IPS-20b (cell line): ENCODE results near the gene OXSR1.

Experiments
- H3K27ac ChIP-seq: one replicate; pipeline ENCODE4 v1.5.1; 2013; ENCODE audit warnings: low read length
- H3K27me3 ChIP-seq: 2 replicates; pipeline ENCODE4 v1.6.1; 2013; ENCODE audit warnings: mild to moderate bottlenecking, low read length, inconsistent platforms; ENCODE audit not compliant: insufficient read depth
- H3K36me3 ChIP-seq: 2 replicates; pipeline ENCODE4 v1.6.1; 2013; ENCODE audit warnings: low read depth, mild to moderate bottlenecking, inconsistent platforms, low read length, moderate library complexity; ENCODE audit not compliant: insufficient read depth
- H3K4me1 ChIP-seq: 2 replicates; pipeline ENCODE4 v1.6.1; 2013; ENCODE audit warnings: mild to moderate bottlenecking, control low read depth, inconsistent platforms, low read length, moderate library complexity; ENCODE audit not compliant: insufficient read depth
- H3K4me3 ChIP-seq: 2 replicates; pipeline ENCODE4 v1.5.1; 2013; ENCODE audit warnings: mild to moderate bottlenecking, low read length, inconsistent platforms
- H3K9ac ChIP-seq: 2 replicates; pipeline ENCODE4 v1.6.1; 2013; ENCODE audit warnings: low read depth, mild to moderate bottlenecking, inconsistent platforms, low read length, moderate library complexity
- H3K9me3 ChIP-seq: 2 replicates; pipeline ENCODE4 v1.6.1; 2013; ENCODE audit warnings: mild to moderate bottlenecking, low read depth, low read length, inconsistent platforms; ENCODE audit not compliant: insufficient read depth

The OXSR1 gene

DNA sequence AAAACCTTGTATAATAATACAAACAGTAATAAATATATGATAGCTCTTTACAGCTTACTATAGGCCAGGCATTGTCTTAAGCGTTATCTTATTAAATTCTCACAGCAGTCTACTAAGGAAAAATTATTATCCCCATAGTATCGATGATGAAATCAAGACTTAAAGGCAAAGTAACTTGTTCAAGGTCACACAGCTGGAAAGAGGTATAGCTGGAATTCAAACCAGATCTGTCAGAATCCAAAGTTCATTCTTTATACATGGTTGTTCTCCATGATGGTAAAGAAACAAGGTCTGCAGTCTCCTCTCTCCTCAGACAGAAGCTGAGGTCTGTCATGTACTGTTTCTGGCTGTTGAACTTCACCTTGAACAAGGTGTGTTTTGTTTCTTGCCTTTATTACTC, 84.9 kb downstream of the OXSR1 start:
- no peak overlapping the region for H3K27ac ChIP-seq
- no peaks in the 10 kb centered on the region for H3K4me1 ChIP-seq
- H3K27me3 ChIP-seq = no peaks in the 10 kb centered on the region
- H3K36me3 ChIP-seq = peaks cover 96% of the 10 kb centered on the region
- no peak overlapping the region for H3K4me3 ChIP-seq
- no peaks in the 10 kb centered on the region for H3K9me3 ChIP-seq
- no peak overlapping the region for H3K9ac ChIP-seq

DNA sequence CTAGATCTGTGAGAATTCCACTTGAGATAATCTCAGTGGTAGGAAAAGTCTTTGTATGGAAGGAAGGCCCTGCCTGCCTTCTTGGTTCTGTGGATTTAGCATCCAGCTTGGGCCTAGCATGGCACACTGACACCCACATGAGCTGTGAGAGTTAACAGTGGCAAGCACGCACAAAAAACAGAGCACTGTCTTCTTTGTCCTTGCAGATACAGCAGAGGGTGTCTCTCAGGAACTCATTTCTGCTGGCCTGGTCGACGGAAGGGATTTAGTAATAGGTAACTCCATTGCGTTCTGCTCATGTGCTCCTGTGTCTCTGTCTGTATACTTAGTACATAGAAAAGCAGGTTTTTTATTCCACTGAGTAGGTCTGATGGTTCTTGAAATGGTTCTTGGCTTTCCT, 85.9 kb downstream of the OXSR1 start:
- Histone ChIP-seq H3K9ac (no peak overlapping the region), H3K36me3 (peaks cover 92% of the 10 kb centered on the region)

GRCh38 chr3:38253704-38254103, 88.4 kb downstream of the OXSR1 start:
- Histone ChIP-seq H3K4me1 (no peaks in the 10 kb centered on the region), H3K9me3 (no peaks in the 10 kb centered on the region), H3K4me3 (no peak overlapping the region), H3K36me3 (peaks cover 69% of the 10 kb centered on the region), H3K27ac (no peak overlapping the region), H3K9ac (no peak overlapping the region), H3K27me3 (no peaks in the 10 kb centered on the region)

More for the DNA sequence above, 85.9 kb downstream of the OXSR1 start:
- no peak overlapping the region for H3K27ac ChIP-seq
- H3K9me3 ChIP-seq = no peaks in the 10 kb centered on the region
- H3K4me1 ChIP-seq = no peaks in the 10 kb centered on the region
- H3K4me3 ChIP-seq = no peak overlapping the region
- H3K27me3 ChIP-seq = no peaks in the 10 kb centered on the region

GRCh38 chr3:38254872-38255271, 89.5 kb downstream of the OXSR1 start:
- H3K4me1 ChIP-seq = no peaks in the 10 kb centered on the region
- no peaks in the 10 kb centered on the region for H3K9me3 ChIP-seq
- no peak overlapping the region for H3K27ac ChIP-seq
- peaks cover 57% of the 10 kb centered on the region for H3K36me3 ChIP-seq
- H3K27me3 ChIP-seq = no peaks in the 10 kb centered on the region
- no peak overlapping the region for H3K4me3 ChIP-seq
- no peak overlapping the region for H3K9ac ChIP-seq

DNA sequence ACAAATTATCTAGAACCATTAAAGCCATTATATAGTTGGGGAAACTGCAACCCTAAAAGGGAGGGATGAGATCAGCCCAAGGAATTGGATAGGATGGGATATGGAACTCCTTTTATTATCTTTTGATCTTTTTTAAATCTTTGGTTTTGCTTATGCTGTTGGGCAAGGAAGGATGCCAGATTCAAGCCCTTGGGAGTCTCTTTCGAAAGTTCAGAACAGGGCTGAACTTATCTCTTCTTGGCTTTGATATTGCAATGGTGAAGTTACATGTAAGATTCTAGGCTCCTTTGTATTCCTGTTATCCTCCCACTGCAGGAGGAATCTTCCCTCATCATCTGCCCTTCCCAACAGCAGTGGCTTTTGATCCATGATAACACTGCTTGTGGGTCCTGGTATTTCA, 90.3 kb downstream of the OXSR1 start:
- peaks cover 49% of the 10 kb centered on the region for H3K36me3 ChIP-seq
- H3K9ac ChIP-seq = no peak overlapping the region

GRCh38 chr3:38257583-38257982, 92.2 kb downstream of the OXSR1 start:
- Histone ChIP-seq H3K27ac (no peak overlapping the region), H3K4me3 (no peak overlapping the region), H3K4me1 (no peaks in the 10 kb centered on the region), H3K27me3 (no peaks in the 10 kb centered on the region), H3K9ac (no peak overlapping the region), H3K9me3 (no peaks in the 10 kb centered on the region), H3K36me3 (peaks cover 30% of the 10 kb centered on the region)

More for the DNA sequence above, 90.3 kb downstream of the OXSR1 start:
- no peaks in the 10 kb centered on the region for H3K27me3 ChIP-seq
- no peak overlapping the region for H3K4me3 ChIP-seq
- H3K9me3 ChIP-seq = no peaks in the 10 kb centered on the region
- no peaks in the 10 kb centered on the region for H3K4me1 ChIP-seq
- H3K27ac ChIP-seq = no peak overlapping the region

GRCh38 chr3:38260474-38260873, 95.1 kb downstream of the OXSR1 start:
- Histone ChIP-seq H3K9ac (no peak overlapping the region), H3K27me3 (no peaks in the 10 kb centered on the region), H3K27ac (no peak overlapping the region), H3K9me3 (no peaks in the 10 kb centered on the region), H3K36me3 (0 out of 2 replicates have a peak, but pooled peaks cover under 1% of the 10 kb centered on the region), H3K4me1 (peaks cover 7% of the 10 kb centered on the region), H3K4me3 (no peak overlapping the region)

- peaks cover 15% of the 10 kb centered on the region for H3K4me1 ChIP-seq
- no peaks in the 10 kb centered on the region for H3K36me3 ChIP-seq
- no peak overlapping the region for H3K9ac ChIP-seq
- H3K27ac ChIP-seq = no peak overlapping the region
- H3K9me3 ChIP-seq = no peaks in the 10 kb centered on the region
- no peaks in the 10 kb centered on the region for H3K27me3 ChIP-seq
- H3K4me3 ChIP-seq = no peak overlapping the region
These were observed 99.0 kb downstream of the OXSR1 start for GRCh38 chr3:38264353-38264771.

DNA sequence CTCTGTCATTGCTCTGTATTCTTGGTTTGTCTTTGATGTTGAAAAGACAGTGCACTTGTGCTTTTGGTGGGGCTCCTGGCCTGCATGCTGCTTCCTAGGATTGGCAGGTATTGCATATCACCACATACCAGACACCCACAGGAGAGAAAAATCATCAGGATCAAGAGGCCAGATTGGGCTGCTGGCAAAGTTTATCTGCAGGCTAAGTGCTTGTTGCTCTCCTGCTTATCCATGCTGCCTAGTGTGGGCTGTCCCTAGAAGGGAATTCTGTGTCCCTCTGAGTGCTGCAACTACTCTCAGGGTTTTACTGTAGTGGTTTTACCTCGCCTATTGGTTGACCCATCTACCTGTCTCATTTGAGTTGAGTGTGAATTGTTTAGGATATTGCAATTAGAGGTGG, 99.4 kb downstream of the OXSR1 start:
- no peaks in the 10 kb centered on the region for H3K36me3 ChIP-seq
- no peak overlapping the region for H3K27ac ChIP-seq
- H3K9me3 ChIP-seq = no peaks in the 10 kb centered on the region
- H3K4me3 ChIP-seq = no peak overlapping the region
- peaks cover 15% of the 10 kb centered on the region for H3K4me1 ChIP-seq
- no peak overlapping the region for H3K9ac ChIP-seq
- no peaks in the 10 kb centered on the region for H3K27me3 ChIP-seq

DNA sequence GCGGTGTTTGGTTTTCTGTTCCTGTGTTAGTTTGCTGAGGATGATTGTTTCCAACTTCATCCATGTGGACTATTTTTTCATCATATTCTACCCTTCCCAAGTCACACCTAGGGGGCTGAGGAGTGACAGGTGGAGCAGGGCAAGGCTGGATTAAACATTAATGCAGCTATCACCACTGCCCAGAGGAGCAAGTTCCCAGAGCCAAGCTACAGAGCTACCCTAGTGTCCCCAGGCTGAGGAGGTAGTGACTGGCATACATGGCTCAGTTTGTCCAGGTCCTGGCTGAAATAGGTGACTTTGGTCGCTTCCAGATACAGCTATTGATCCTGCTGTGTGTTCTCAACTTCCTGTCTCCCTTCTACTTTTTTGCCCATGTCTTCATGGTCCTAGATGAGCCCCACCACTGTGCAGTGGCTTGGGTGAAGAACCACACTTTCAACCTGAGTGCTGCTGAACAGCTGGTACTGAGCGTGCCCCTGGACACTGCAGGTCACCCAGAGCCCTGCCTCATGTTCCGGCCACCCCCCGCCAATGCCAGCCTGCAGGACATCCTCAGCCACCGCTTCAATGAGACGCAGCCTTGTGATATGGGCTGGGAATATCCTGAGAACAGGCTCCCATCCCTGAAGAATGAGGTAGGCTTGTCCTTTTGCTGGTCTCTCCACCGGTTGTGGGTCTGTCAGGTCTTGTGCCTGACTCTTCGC, 100.4 kb downstream of the OXSR1 start, which contains the start of gene SLC22A13:
SLC22A13 (plus strand) TSS at position 209 of the 704 bp plus-strand sequence; CDS start at position 258, 49 bp downstream.
- H3K27ac ChIP-seq = no peak within 1 kb of the TSS
- H3K9ac ChIP-seq = no peak within 1 kb of the TSS

GRCh38 chr3:38266810-38267209, 101.5 kb downstream of the OXSR1 start:
- Histone ChIP-seq H3K27ac (no peak overlapping the region), H3K4me1 (peaks cover 15% of the 10 kb centered on the region), H3K27me3 (no peaks in the 10 kb centered on the region), H3K9ac (no peak overlapping the region), H3K36me3 (no peaks in the 10 kb centered on the region), H3K4me3 (no peak overlapping the region), H3K9me3 (no peaks in the 10 kb centered on the region)

More for the DNA sequence above, 100.4 kb downstream of the OXSR1 start, which contains the start of gene SLC22A13:
- Histone ChIP-seq H3K9me3 (no peaks in the 10 kb centered on the region), H3K4me3 (no peak within 1 kb of the TSS), H3K36me3 (no peaks in the 10 kb centered on the region), H3K27me3 (no peaks in the 10 kb centered on the region), H3K4me1 (peaks cover 15% of the 10 kb centered on the region)

DNA sequence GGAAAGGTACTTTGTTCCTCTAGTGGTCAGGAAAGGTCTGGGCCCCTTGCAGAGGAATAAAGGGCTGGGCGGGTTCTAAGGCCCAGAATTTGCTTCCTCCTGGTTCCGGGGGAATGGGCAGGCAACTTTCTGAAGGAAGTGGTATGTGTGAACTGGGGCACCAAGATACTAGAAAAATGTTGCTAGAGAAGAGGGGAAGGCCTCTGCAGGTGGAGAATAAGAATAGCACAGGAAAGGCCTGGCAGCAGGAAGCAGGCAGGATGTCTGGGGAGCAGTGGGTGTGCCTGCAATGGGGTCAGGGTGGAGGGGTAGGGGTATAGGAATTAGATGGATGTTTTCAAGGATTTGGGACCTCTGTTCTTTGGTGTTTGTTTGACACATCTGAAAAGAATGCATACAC, 102.3 kb downstream of the OXSR1 start:
- Histone ChIP-seq H3K27me3 (no peaks in the 10 kb centered on the region), H3K36me3 (no peaks in the 10 kb centered on the region), H3K9me3 (no peaks in the 10 kb centered on the region), H3K9ac (no peak overlapping the region), H3K4me3 (no peak overlapping the region), H3K4me1 (peaks cover 15% of the 10 kb centered on the region), H3K27ac (no peak overlapping the region)
